ENCODE results near the gene MPL. TPM values are rescaled to one million over a fixed set of nuclear protein-coding genes. Genes with fewer than 3 reads are reported as not detected.

Gene MPL
- total and polyA plus RNA-seq, 2 of the 8 experiments (the other 6 are each of a cell fraction or from before 2014, with no cell fraction given), result 0.08 TPM; not detected in 1

DNA sequence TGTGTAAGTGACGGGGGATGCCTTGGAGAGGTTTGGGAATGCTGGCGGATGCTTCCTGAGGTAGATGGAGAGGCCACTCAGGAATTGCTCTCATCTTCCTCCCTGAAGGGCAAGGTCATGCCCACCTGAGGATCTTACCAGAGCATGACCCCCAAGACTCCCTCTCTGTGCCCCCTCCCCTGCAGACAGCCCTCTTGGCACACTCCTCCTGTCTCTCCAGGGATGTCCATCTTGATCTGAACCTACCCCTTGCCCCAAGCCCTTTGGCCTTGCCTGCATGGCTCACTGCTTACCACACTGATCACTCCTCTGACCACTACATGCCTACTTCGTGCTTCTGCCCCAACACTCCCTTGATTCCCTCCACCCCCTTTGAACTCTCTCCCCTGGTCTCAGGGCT is 17.9 kb upstream of the MPL start:
- Histone ChIP-seq H3K9ac (replicated peaks in 1 of 4; ENCODE audit: extremely low read depth in 1 of 4, low read depth in 3 of 4, low read length in 3 of 4) (no peak overlapping the region), H3K27me3 (replicated peaks in 1 of 4; ENCODE audit: control insufficient read depth in 3 of 4, extremely low read depth in 1 of 4, insufficient read depth in 3 of 4, low read length in 3 of 4) (no peaks in the 10 kb centered on the region; a peak in 1 of 7 replicates), H2BK20ac (ENCODE audit: low read length) (no peak overlapping the region), H2AFZ (ENCODE audit: low read length) (no peak overlapping the region), H2BK120ac (replicated peaks; ENCODE audit: low read depth, low read length) (no peak overlapping the region), H4K8ac (ENCODE audit: extremely low read depth, insufficient read depth, low read length) (no peak overlapping the region), H3K4me2 (ENCODE audit: insufficient read depth in 1 of 2, low read depth in 2 of 2, low read length in 2 of 2) (no peak overlapping the region), H3K4ac (replicated peaks; ENCODE audit: insufficient read length, low read depth, low read length) (no peak overlapping the region), H2BK15ac (ENCODE audit: low read length) (no peak overlapping the region), H3K18ac (ENCODE audit: extremely low read depth, low read length) (no peak overlapping the region), H2AK5ac (ENCODE audit: low read depth, low read length) (no peak overlapping the region), H2BK5ac (ENCODE audit: low read depth, low read length) (no peak overlapping the region), H3K79me1 (ENCODE audit: low read depth, low read length) (no peaks in the 10 kb centered on the region), H4K20me1 (replicated peaks in 1 of 2; ENCODE audit: control insufficient read depth in 1 of 2, insufficient read depth in 2 of 2, low read length in 2 of 2) (no peaks in the 10 kb centered on the region), H3K14ac (ENCODE audit: insufficient read length) (no peak overlapping the region), H2BK12ac (ENCODE audit: low read depth, low read length) (no peak overlapping the region), H3K23ac (ENCODE audit: insufficient read length) (no peak overlapping the region), H4K91ac (replicated peaks; ENCODE audit: insufficient read length, low read length) (no peak overlapping the region), H3K36me3 (ENCODE audit: control insufficient read depth in 2 of 4, insufficient read depth in 4 of 4, low read length in 3 of 4) (no peaks in the 10 kb centered on the region), H3K56ac (replicated peaks; ENCODE audit: insufficient read length, low read depth, low read length) (no peak overlapping the region), H3K9me3 (ENCODE audit: insufficient read depth in 2 of 2, low read depth in 1 of 2, low read length in 1 of 2) (no peaks in the 10 kb centered on the region), H3K4me3 (ENCODE audit: extremely low read depth in 1 of 4, insufficient read depth in 2 of 4, low read depth in 3 of 4, low read length in 4 of 4) (no peak overlapping the region), H4K5ac (ENCODE audit: insufficient read length, low read depth, low read length) (no peak overlapping the region), H3K79me2 (ENCODE audit: control insufficient read depth in 1 of 2, insufficient read depth in 2 of 2, low read length in 2 of 2) (no peaks in the 10 kb centered on the region), H3K4me1 (replicated peaks in 1 of 4; ENCODE audit: control insufficient read depth in 3 of 4, insufficient read depth in 4 of 4, low read length in 3 of 4) (peaks cover 0 to 5% (median 2%) of the 10 kb centered on the region in 4 experiments; a peak in 3 of 7 replicates), H3K27ac (ENCODE audit: low read depth, low read length) (no peak overlapping the region), H3K23me2 (ENCODE audit: low read depth, low read length) (no peaks in the 10 kb centered on the region)
- FAIRE-seq (no peak), DNase-seq (ENCODE audit: low read depth in 1 of 2, low spot score in 2 of 2) (no peak)
- POLR2A ChIA-PET (ENCODE audit: partially characterized antibody), result no interaction called here
- 89% methylated on average over 2 of the region's 3 CpGs; no CpG with 5 or more reads in 1 of the 2 experiments for WGBS, 2 experiments (ENCODE audit: extremely low coverage in 1 of 2, insufficient coverage in 1 of 2, insufficient read length in 1 of 2, insufficient replicate concordance in 2 of 2, low coverage in 1 of 2, low lambda C conversion rate in 2 of 2, missing lambda C conversion rate in 1 of 2)
- CTCF ChIA-PET (ENCODE audit: partially characterized antibody), result interaction anchor here (2.0 kb wide), 1 partner anchor 10 kb away, joined by 8 read pairs; no protein-coding TSS in a partner anchor
- TF ChIP-seq, protein P1, sequence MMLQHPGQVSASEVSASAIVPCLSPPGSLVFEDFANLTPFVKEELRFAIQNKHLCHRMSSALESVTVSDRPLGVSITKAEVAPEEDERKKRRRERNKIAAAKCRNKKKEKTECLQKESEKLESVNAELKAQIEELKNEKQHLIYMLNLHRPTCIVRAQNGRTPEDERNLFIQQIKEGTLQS (IDR thresholded peaks at IDR 0.05; ENCODE audit: insufficient read depth, low read depth, low read length), result no peak
- TF ChIP-seq, protein P2, sequence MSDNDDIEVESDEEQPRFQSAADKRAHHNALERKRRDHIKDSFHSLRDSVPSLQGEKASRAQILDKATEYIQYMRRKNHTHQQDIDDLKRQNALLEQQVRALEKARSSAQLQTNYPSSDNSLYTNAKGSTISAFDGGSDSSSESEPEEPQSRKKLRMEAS (IDR thresholded peaks at IDR 0.05), result no peak
- no peak for TF ChIP-seq SP2 (IDR thresholded peaks at IDR 0.05; ENCODE audit: low read length)
- no peak for TF ChIP-seq POU5F1 (IDR thresholded peaks at IDR 0.05; ENCODE audit: low read depth, low read length)
- TF ChIP-seq EGR1 (IDR thresholded peaks at IDR 0.05; ENCODE audit: borderline replicate concordance, low read depth, low read length), result no peak
